ENCODE data around the gene LUZP2. TPM values are rescaled to one million over a fixed set of nuclear protein-coding genes. Genes with fewer than 3 reads are reported as not detected.

Gene LUZP2
- total RNA-seq (2011; cell fraction: chromatin; rRNA removed; ENCODE audit: low replicate concordance), result not detected in 2 replicates
- total RNA-seq (2011; cell fraction: nucleolus; rRNA removed), result not detected in 2 replicates
- not detected in 2 replicates for total RNA-seq (2011; cell fraction: nucleoplasm; rRNA removed)
- total RNA-seq (2014; rRNA removed) (not detected in 2 replicates), total RNA-seq (2014; rRNA removed; fragmentation: Illumina TruSeq; extraction: Trizol) (not detected in 2 replicates), total RNA-seq (2015; rRNA removed; fragmentation: Illumina TruSeq; extraction: Trizol) (not detected in 2 replicates), total RNA-seq (2021) (not detected in 2 replicates), polyA plus RNA-seq (2011; rRNA removed) (not detected in 2 replicates), polyA plus RNA-seq (2014; fragmentation: Illumina TruSeq; extraction: Trizol) (not detected in 2 replicates), polyA plus RNA-seq (2014; fragmentation: Nextera tagmentation; extraction: Ambion mirVana) (not detected), polyA plus RNA-seq (2014; rRNA removed) (not detected in 2 replicates), polyA minus RNA-seq (2011; rRNA and poly(A)+ RNA removed) (not detected in 2 replicates), Bru-seq, nascent RNA (percentile 12 among the genes with signal in this experiment), BruChase-seq, experiment 1, labeled RNA remaining after a 2-hour chase (percentile 11 among the genes with signal in this experiment), BruChase-seq, experiment 2, labeled RNA remaining after a 6-hour chase (percentile 11 among the genes with signal in this experiment)
- not detected in 2 replicates for polyA plus RNA-seq (2011; cell fraction: cytosol; rRNA removed)
- not detected in 2 replicates for polyA plus RNA-seq (2011; cell fraction: nucleus; rRNA removed)
- polyA plus RNA-seq (2012), result not detected in 2 replicates
- polyA minus RNA-seq (2011; cell fraction: cytosol; rRNA and poly(A)+ RNA removed), result not detected in 2 replicates
- polyA minus RNA-seq (2011; cell fraction: nucleus; rRNA and poly(A)+ RNA removed), result not detected in 2 replicates
- long read RNA-seq, experiment 1, result 0 reads
- long read RNA-seq, experiment 2, result 0 reads
- long read RNA-seq, experiment 3, result 0 reads

DNA sequence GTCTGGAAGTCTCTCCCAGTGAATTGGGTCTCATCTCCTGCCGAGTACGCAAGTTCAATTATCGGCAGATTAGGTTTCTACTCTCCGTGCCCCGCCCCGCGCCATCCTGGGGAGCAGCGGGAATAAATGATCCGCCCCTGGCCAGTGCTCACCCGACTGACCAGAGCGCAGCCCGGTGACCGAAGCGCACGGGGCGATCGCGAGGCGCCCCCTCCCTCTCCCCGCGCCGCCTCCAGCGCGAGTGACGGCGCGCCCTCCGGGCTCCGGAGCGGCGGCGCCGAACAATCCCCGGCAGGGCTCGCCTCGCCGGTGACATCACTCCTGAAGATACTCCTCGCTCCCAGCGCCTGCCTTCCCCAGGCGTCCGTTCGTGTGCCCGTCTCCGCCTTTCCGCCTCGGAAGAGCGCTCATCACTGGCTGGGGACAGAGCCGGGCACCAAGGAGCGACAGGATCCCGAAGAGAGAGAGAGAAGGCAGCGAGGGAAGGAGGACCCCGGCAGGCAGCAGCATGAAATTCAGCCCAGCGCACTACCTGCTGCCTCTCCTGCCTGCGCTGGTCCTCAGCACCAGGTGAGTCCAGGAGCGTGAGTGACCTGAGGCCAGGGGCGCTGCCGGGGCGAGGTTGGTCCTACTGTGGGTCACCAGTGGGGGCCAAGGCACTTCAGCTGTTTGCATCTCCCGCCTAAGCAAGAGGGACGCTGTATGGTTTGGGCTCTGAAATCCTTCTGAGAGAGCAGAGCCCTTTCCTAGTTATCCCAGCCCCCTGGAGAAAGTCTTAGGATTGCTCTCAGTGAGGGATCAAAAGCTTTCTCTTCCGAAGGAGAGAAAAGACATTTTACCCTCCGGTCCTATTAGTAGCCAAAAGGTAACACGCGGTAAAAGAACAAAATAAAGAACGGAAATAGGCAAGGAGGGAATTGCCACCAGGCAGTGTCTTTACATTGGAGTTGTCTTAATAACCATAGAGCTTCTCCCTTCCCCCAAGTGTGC is at the start of gene LUZP2:
Gene LUZP2 (plus strand): TSS at position 318 of the 990 bp plus-strand sequence.
- Histone ChIP-seq H3K4me3 (no peak within 1 kb of the TSS), H4K20me1 (replicated peaks; ENCODE audit: control insufficient read depth, insufficient read depth, low read length) (no peaks in the 10 kb centered on the region), H3K9me3 (replicated peaks; ENCODE audit: control insufficient read depth, insufficient read depth, low read depth, low read length) (no peaks in the 10 kb centered on the region), H3K79me2 (ENCODE audit: control insufficient read depth, insufficient read depth, low read length) (no peaks in the 10 kb centered on the region), H3K27me3 (ENCODE audit: control insufficient read depth in 2 of 2, insufficient read depth in 2 of 2, low read length in 2 of 2) (no peaks in the 10 kb centered on the region), H3K4me1 (replicated peaks in 1 of 2; ENCODE audit: control insufficient read depth in 2 of 2, insufficient read depth in 2 of 2, low read length in 2 of 2) (no peaks in the 10 kb centered on the region), H2AFZ (ENCODE audit: low read depth, low read length) (no peak within 1 kb of the TSS), H3K9me1 (ENCODE audit: control insufficient read depth, insufficient read depth, low read length) (no peaks in the 10 kb centered on the region), H3K36me3 (ENCODE audit: control insufficient read depth, insufficient read depth, low read length) (no peaks in the 10 kb centered on the region), H3K27ac (ENCODE audit: extremely low read depth, low read depth, low read length) (no peak within 1 kb of the TSS), H3K9ac (ENCODE audit: insufficient read depth in 1 of 2, low read depth in 2 of 2, low read length in 2 of 2) (no peak within 1 kb of the TSS), H3K4me2 (ENCODE audit: insufficient read depth, low read length) (no peak within 1 kb of the TSS)
- BruUV-seq (replicated peaks), result no TSS peak
- no peak for DNase-seq (ENCODE audit: extremely low read depth in 1 of 4, low spot score in 3 of 4)
- FAIRE-seq, result no peak
- intact Hi-C loops (cut with micrococcal nuclease) (no loop called here), in situ Hi-C loops (cut with MboI) (no loop called here)
- ChIA-PET CTCF (ENCODE audit: low intra/inter-chr PET ratio) (interaction anchor here (0.6 kb wide), 1 partner anchor 51 kb away, joined by 3 read pairs; no protein-coding TSS in a partner anchor), POLR2A (no interaction called here)
- WGBS (ENCODE audit: insufficient coverage, low coverage, missing lambda C conversion rate), result 6% methylated on average over 33 of the region's 65 CpGs
- no peak for ATAC-seq
- no peak for TF ChIP-seq NEUROD1 (IDR thresholded peaks at IDR 0.05; ENCODE audit: borderline replicate concordance, low read depth, low read length, partially characterized antibody)
- TF ChIP-seq FUS (optimal IDR thresholded peaks at IDR 0.05; ENCODE audit: low read depth, low read length), result no peak
- no peak for TF ChIP-seq CBX5 (IDR thresholded peaks at IDR 0.05; ENCODE audit: borderline replicate concordance, low read depth)
- TF ChIP-seq ZNF280A (IDR thresholded peaks at IDR 0.05; ENCODE audit: low read depth, partially characterized antibody), result no peak
- TF ChIP-seq SMARCB1 (IDR thresholded peaks at IDR 0.05; ENCODE audit: insufficient read length, low read depth), result no peak
- no peak for TF ChIP-seq ZNF347 (CRISPR knock-in tag; IDR thresholded peaks at IDR 0.05; ENCODE audit: low read depth)
- TF ChIP-seq ZBTB11 (CRISPR knock-in tag; IDR thresholded peaks at IDR 0.05), result no peak
- no peak for TF ChIP-seq ELK3 (CRISPR knock-in tag; IDR thresholded peaks at IDR 0.05)
- TF ChIP-seq ZSCAN32 (CRISPR knock-in tag; IDR thresholded peaks at IDR 0.05), result no peak
- no peak for TF ChIP-seq ZNF133 (CRISPR knock-in tag; IDR thresholded peaks at IDR 0.05)
